Measurements from ENCODE around the gene COL5A1. TPM values are rescaled to one million over a fixed set of nuclear protein-coding genes. Genes with fewer than 3 reads are reported as not detected.
A peak's percentile ranks its signal among the peaks of the same experiment; 100 is the strongest.

COL5A1 gene
- total RNA-seq, 6 donors from 2014 or later: 7.5 to 75.4 (median 27.4) TPM

DNA sequence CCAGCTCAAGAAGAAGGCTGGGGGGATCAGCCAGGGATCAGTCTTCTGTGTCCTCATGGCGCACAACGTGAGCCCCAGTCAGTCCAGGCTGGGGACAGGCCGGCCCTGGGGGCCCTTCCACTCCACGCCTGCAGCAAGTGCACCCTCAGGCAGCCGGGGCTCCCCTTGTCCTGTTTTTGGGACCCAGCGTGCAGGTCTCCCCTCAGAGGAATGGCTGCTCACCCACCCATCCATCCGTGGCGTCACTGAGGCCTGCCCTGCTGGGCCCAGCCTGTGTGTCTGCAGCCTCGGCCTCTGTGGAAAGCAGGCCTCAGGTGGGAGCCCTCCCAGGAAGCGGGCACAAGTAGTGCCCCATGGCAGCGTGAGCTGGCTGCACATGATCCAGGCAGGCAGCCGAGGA lies 186.4 kb downstream of the COL5A1 start:
- no peak overlapping the region for H3K27ac ChIP-seq
- ATAC-seq (ENCODE audit: low FRiP score in 2 of 2) (no peak), DNase-seq (peak in 1 of 2 donors; percentile 50)
- no peaks in the 10 kb centered on the region for H3K27me3 ChIP-seq
- H3K4me3 ChIP-seq: no peak overlapping the region
- TF ChIP-seq POLR2AphosphoS5 (IDR thresholded peaks at IDR 0.05) (no peak), EP300 (IDR thresholded peaks at IDR 0.05) (no peak), POLR2A (IDR thresholded peaks at IDR 0.05) (no peak)
- TF ChIP-seq, protein P1, sequence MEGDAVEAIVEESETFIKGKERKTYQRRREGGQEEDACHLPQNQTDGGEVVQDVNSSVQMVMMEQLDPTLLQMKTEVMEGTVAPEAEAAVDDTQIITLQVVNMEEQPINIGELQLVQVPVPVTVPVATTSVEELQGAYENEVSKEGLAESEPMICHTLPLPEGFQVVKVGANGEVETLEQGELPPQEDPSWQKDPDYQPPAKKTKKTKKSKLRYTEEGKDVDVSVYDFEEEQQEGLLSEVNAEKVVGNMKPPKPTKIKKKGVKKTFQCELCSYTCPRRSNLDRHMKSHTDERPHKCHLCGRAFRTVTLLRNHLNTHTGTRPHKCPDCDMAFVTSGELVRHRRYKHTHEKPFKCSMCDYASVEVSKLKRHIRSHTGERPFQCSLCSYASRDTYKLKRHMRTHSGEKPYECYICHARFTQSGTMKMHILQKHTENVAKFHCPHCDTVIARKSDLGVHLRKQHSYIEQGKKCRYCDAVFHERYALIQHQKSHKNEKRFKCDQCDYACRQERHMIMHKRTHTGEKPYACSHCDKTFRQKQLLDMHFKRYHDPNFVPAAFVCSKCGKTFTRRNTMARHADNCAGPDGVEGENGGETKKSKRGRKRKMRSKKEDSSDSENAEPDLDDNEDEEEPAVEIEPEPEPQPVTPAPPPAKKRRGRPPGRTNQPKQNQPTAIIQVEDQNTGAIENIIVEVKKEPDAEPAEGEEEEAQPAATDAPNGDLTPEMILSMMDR (IDR thresholded peaks at IDR 0.05): no peak
- H3K9me3 ChIP-seq: no peaks in the 10 kb centered on the region
- H3K36me3 ChIP-seq: peaks cover 0 to 15% (median 1%) of the 10 kb centered on the region in 4 donors
- no peaks in the 10 kb centered on the region for H3K4me1 ChIP-seq
- WGBS, 2 donors: 88 to 100% methylated on average over 2 to 12 of the region's 12 CpGs

DNA sequence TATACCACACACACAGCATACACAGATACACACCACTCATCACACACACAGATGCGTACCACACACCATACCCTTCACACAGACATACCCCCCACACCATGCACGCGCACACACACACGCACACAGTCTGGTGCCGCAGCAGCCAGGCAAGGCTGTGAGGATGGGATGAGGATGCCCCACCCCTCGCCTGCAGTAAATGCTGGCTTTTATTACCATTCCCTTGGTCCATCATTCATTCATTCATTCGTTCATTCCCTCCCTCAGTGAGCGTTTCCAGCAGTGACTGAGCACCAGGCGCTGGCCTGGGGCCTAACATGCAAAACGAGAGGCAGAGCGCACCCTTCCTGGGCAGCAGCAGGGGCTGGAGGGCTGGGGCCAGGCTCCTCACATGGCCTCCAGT lies 187.3 kb downstream of the COL5A1 start:
- H3K27me3 ChIP-seq: no peaks in the 10 kb centered on the region
- H3K9me3 ChIP-seq: no peaks in the 10 kb centered on the region
- peaks cover 0 to 15% (median 1%) of the 10 kb centered on the region in 4 donors for H3K36me3 ChIP-seq
- TF ChIP-seq, protein P1 (IDR thresholded peaks at IDR 0.05): no peak
- no peak for TF ChIP-seq POLR2A (IDR thresholded peaks at IDR 0.05)
- no peak for TF ChIP-seq POLR2AphosphoS5 (IDR thresholded peaks at IDR 0.05)
- no peak for TF ChIP-seq EP300 (IDR thresholded peaks at IDR 0.05)
- ATAC-seq (ENCODE audit: low FRiP score in 2 of 2): no peak
- DNase-seq: no peak
- H3K4me1 ChIP-seq: no peaks in the 10 kb centered on the region
- no peak overlapping the region for H3K4me3 ChIP-seq
- WGBS, 2 donors: 84 to 94% methylated on average over 11 of the region's 11 CpGs
- H3K27ac ChIP-seq: no peak overlapping the region

DNA sequence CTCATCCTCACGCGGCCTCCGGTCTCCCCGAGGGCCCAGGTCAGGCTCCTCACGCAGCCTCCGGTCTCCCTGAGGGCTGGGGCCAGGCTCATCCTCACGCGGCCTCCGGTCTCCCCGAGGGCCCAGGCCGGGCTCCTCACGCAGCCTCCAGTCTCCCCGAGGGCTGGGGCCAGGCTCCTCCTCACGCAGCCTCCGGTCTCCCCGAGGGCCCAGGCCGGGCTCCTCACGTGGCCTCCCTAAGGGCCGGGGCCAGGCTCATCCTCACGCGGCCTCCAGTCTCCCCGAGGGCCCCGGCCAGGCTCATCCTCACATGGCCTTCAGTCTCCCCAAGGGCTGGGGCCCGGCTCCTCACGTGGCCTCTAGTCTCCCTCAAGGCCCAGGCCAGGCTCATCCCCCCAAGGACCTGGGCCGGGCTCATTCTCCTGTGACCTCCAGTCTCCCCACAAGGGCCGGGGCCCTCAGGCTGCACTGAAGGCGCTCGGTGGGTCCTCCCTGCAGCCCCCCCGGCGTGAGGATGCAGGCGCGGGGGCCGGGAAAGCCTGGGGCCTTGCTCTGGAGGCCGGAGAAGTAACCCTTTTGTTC lies 187.8 kb downstream of the COL5A1 start:
- Histone ChIP-seq H3K27me3 (no peaks in the 10 kb centered on the region), H3K4me3 (no peak overlapping the region), H3K4me1 (no peaks in the 10 kb centered on the region), H3K27ac (no peak overlapping the region), H3K36me3 (peaks cover 0 to 14% (median 1%) of the 10 kb centered on the region in 4 donors), H3K9me3 (no peaks in the 10 kb centered on the region)
- WGBS, 2 donors: 91 to 94% methylated on average over 23 to 35 of the region's 35 CpGs
- no peak for TF ChIP-seq POLR2AphosphoS5 (IDR thresholded peaks at IDR 0.05)
- no peak for TF ChIP-seq EP300 (IDR thresholded peaks at IDR 0.05)
- no peak for TF ChIP-seq POLR2A (IDR thresholded peaks at IDR 0.05)
- TF ChIP-seq, protein P1 (IDR thresholded peaks at IDR 0.05): no peak
- DNase-seq: peak in 1 of 2 donors; percentile 78
- ATAC-seq (ENCODE audit: low FRiP score in 2 of 2): no peak

DNA sequence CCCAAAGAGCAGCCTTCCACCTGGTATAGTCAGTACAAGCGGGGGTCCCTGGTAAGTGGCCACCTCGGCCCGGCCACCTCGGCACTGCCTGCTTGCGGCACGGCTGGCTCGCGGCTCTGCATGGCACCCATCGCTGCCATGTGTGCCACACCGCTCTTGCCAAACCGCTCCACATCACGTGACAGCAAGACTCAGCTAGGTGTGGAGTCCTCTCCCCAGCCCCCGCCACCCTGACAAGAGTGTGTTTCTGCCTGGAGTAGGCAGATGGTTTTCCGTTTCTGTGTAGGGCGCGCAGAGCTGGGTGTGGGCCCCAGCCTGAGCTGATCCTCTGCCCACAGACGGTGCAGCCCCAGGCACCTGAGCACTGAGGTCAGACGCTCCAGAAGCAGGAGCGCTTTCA lies 188.5 kb downstream of the COL5A1 start:
- DNase-seq: peak in 1 of 2 donors; percentile 77
- Histone ChIP-seq H3K27ac (no peak overlapping the region), H3K9me3 (no peaks in the 10 kb centered on the region), H3K4me1 (no peaks in the 10 kb centered on the region), H3K36me3 (peaks cover 0 to 9% (median 1%) of the 10 kb centered on the region in 4 donors), H3K27me3 (no peaks in the 10 kb centered on the region), H3K4me3 (no peak overlapping the region)
- TF ChIP-seq EP300 (IDR thresholded peaks at IDR 0.05): no peak
- no peak for TF ChIP-seq POLR2AphosphoS5 (IDR thresholded peaks at IDR 0.05)
- no peak for TF ChIP-seq POLR2A (IDR thresholded peaks at IDR 0.05)
- TF ChIP-seq, protein P1 (IDR thresholded peaks at IDR 0.05): no peak
- ATAC-seq (ENCODE audit: low FRiP score in 2 of 2): no peak
- WGBS, 2 donors: 91 to 95% methylated on average over 10 to 19 of the region's 19 CpGs

Measured in upper lobe of left lung (tissue), 6 donors.